ENCODE measurements around the gene SP100.

The SP100 gene

GRCh38 chr2:230435431-230435830 lies 19.4 kb downstream of the SP100 start:
- TF ChIP-seq FOXM1 (IDR thresholded peaks at IDR 0.05; ENCODE audit: borderline replicate concordance, low read depth) (no peak), EGR1 (IDR thresholded peaks at IDR 0.05) (no peak)

- no peak for TF ChIP-seq NFIC (IDR thresholded peaks at IDR 0.05)
Observed at GRCh38 chr2:230439590-230439989, 23.6 kb downstream of the SP100 start.

- TF ChIP-seq YY1 (IDR thresholded peaks at IDR 0.05; ENCODE audit: low read depth) (no peak), USF1 (IDR thresholded peaks at IDR 0.05) (no peak), MAX (IDR thresholded peaks at IDR 0.05) (no peak), CREB1 (IDR thresholded peaks at IDR 0.05; ENCODE audit: low read depth) (no peak), ZBTB7A (IDR thresholded peaks at IDR 0.05; ENCODE audit: low read depth) (no peak), REST (IDR thresholded peaks at IDR 0.05; ENCODE audit: low read depth) (no peak), FOXM1 (IDR thresholded peaks at IDR 0.05; ENCODE audit: borderline replicate concordance, low read depth) (no peak), TAF1 (IDR thresholded peaks at IDR 0.05; ENCODE audit: low read depth) (no peak), TCF12 (IDR thresholded peaks at IDR 0.05; ENCODE audit: low read depth) (no peak), RAD21 (IDR thresholded peaks at IDR 0.05; ENCODE audit: low read depth) (no peak)
Observed at GRCh38 chr2:230441227-230441897, 25.4 kb downstream of the SP100 start.

GRCh38 chr2:230443541-230443940 lies 27.5 kb downstream of the SP100 start:
- TF ChIP-seq YY1 (IDR thresholded peaks at IDR 0.05; ENCODE audit: low read depth) (no peak), TAF1 (IDR thresholded peaks at IDR 0.05; ENCODE audit: low read depth) (no peak), CREB1 (IDR thresholded peaks at IDR 0.05; ENCODE audit: low read depth) (no peak), ZBTB7A (IDR thresholded peaks at IDR 0.05; ENCODE audit: low read depth) (no peak), USF1 (IDR thresholded peaks at IDR 0.05) (no peak), NFIC (IDR thresholded peaks at IDR 0.05) (no peak), EP300 (IDR thresholded peaks at IDR 0.05; ENCODE audit: borderline replicate concordance) (no peak), CEBPB (IDR thresholded peaks at IDR 0.05) (no peak), MAX (IDR thresholded peaks at IDR 0.05) (no peak), TEAD4 (IDR thresholded peaks at IDR 0.05) (no peak), FOXM1 (IDR thresholded peaks at IDR 0.05; ENCODE audit: borderline replicate concordance, low read depth) (no peak), REST (IDR thresholded peaks at IDR 0.05; ENCODE audit: low read depth) (no peak), RAD21 (IDR thresholded peaks at IDR 0.05; ENCODE audit: low read depth) (no peak), TCF12 (IDR thresholded peaks at IDR 0.05; ENCODE audit: low read depth) (no peak), EGR1 (IDR thresholded peaks at IDR 0.05) (no peak)

GRCh38 chr2:230444832-230445231 lies 28.8 kb downstream of the SP100 start:
- TF ChIP-seq CEBPB (IDR thresholded peaks at IDR 0.05), result no peak
- TF ChIP-seq TAF1 (IDR thresholded peaks at IDR 0.05; ENCODE audit: low read depth), result no peak
- no peak for TF ChIP-seq FOXM1 (IDR thresholded peaks at IDR 0.05; ENCODE audit: borderline replicate concordance, low read depth)
- TF ChIP-seq NFIC (IDR thresholded peaks at IDR 0.05), result no peak
- no peak for TF ChIP-seq TEAD4 (IDR thresholded peaks at IDR 0.05)
- no peak for TF ChIP-seq ZBTB7A (IDR thresholded peaks at IDR 0.05; ENCODE audit: low read depth)
- TF ChIP-seq REST (IDR thresholded peaks at IDR 0.05; ENCODE audit: low read depth), result no peak

Data from Ishikawa (cell line).